Measurements from ENCODE around the gene SDK1.

The SDK1 gene

GRCh38 chr7:3955751-3956696, 655.0 kb downstream of the SDK1 start:
- no peak for TF ChIP-seq CTCF (IDR thresholded peaks at IDR 0.05)
- no peak overlapping the region for H3K4me3 ChIP-seq (ENCODE audit: low read depth, low read length)
- no peak overlapping the region for H3K27ac ChIP-seq
- H3K27me3 ChIP-seq (ENCODE audit: control insufficient read depth, insufficient read depth, low read length): no peaks in the 10 kb centered on the region
- H3K4me1 ChIP-seq: no peaks in the 10 kb centered on the region
- H3K9me3 ChIP-seq (ENCODE audit: control insufficient read depth, low read length): no peaks in the 10 kb centered on the region
- no peak overlapping the region for H3K9ac ChIP-seq
- no peaks in the 10 kb centered on the region for H3K79me2 ChIP-seq
- H3K4me2 ChIP-seq (ENCODE audit: low read length): no peak overlapping the region
- H2AFZ ChIP-seq: no peak overlapping the region
- H3K36me3 ChIP-seq (ENCODE audit: control insufficient read depth, insufficient read depth, low read length): no peaks in the 10 kb centered on the region

GRCh38 chr7:3956949-3957348, 655.9 kb downstream of the SDK1 start:
- TF ChIP-seq CTCF (IDR thresholded peaks at IDR 0.05): no peak
- H3K4me1 ChIP-seq: no peaks in the 10 kb centered on the region
- no peak overlapping the region for H2AFZ ChIP-seq
- no peak overlapping the region for H3K4me3 ChIP-seq (ENCODE audit: low read depth, low read length)
- no peaks in the 10 kb centered on the region for H3K9me3 ChIP-seq (ENCODE audit: control insufficient read depth, low read length)
- no peaks in the 10 kb centered on the region for H3K36me3 ChIP-seq (ENCODE audit: control insufficient read depth, insufficient read depth, low read length)
- no peak overlapping the region for H3K9ac ChIP-seq
- no peak overlapping the region for H3K27ac ChIP-seq
- H3K79me2 ChIP-seq: no peaks in the 10 kb centered on the region
- no peaks in the 10 kb centered on the region for H3K27me3 ChIP-seq (ENCODE audit: control insufficient read depth, insufficient read depth, low read length)
- no peak overlapping the region for H3K4me2 ChIP-seq (ENCODE audit: low read length)

- Histone ChIP-seq H3K9me3 (ENCODE audit: control insufficient read depth, low read length) (no peaks in the 10 kb centered on the region), H3K4me3 (ENCODE audit: low read depth, low read length) (no peak overlapping the region), H2AFZ (no peak overlapping the region), H3K79me2 (no peaks in the 10 kb centered on the region), H3K27ac (no peak overlapping the region), H3K4me2 (ENCODE audit: low read length) (no peak overlapping the region), H3K36me3 (ENCODE audit: control insufficient read depth, insufficient read depth, low read length) (no peaks in the 10 kb centered on the region), H3K4me1 (no peaks in the 10 kb centered on the region), H3K9ac (no peak overlapping the region), H3K27me3 (ENCODE audit: control insufficient read depth, insufficient read depth, low read length) (no peaks in the 10 kb centered on the region)
- TF ChIP-seq CTCF (IDR thresholded peaks at IDR 0.05): no peak
Observed at GRCh38 chr7:3957472-3958108, 656.5 kb downstream of the SDK1 start.

- H2AFZ ChIP-seq: no peak overlapping the region
- no peak overlapping the region for H3K27ac ChIP-seq
- no peak overlapping the region for H3K4me2 ChIP-seq (ENCODE audit: low read length)
- no peaks in the 10 kb centered on the region for H3K79me2 ChIP-seq
- H3K9me3 ChIP-seq (ENCODE audit: control insufficient read depth, low read length): no peaks in the 10 kb centered on the region
- H3K4me1 ChIP-seq: no peaks in the 10 kb centered on the region
- no peak overlapping the region for H3K4me3 ChIP-seq (ENCODE audit: low read depth, low read length)
- no peak overlapping the region for H3K9ac ChIP-seq
- TF ChIP-seq CTCF (IDR thresholded peaks at IDR 0.05): no peak
- H3K36me3 ChIP-seq (ENCODE audit: control insufficient read depth, insufficient read depth, low read length): no peaks in the 10 kb centered on the region
- no peaks in the 10 kb centered on the region for H3K27me3 ChIP-seq (ENCODE audit: control insufficient read depth, insufficient read depth, low read length)
Observed at GRCh38 chr7:3958109-3958483, 657.0 kb downstream of the SDK1 start.

All from parathyroid adenoma (tissue), 2 donors.